SK-N-SH treated with all-trans-retinoic acid at 6 μM for 48 hours (cell line): Measurements from ENCODE around the gene OR2A25.
A peak's percentile ranks its signal among the peaks of the same experiment; 100 is the strongest.
"Not testable (repeated sequence)": the region's sequence is repeated elsewhere in the genome, so short reads cannot be mapped to it uniquely, and the experiment has no call there.

Source experiments
- ATAC-seq: fragments of 200-7000 bp; cut with Tn5 transposase; 3 replicates; pipeline ENCODE4 v1.9.1; 2020; ENCODE audit warnings: mild to moderate bottlenecking, moderate library complexity
- ARNTL ChIP-seq: fragments of 450-650 bp; formaldehyde crosslinking; IDR thresholded peaks from 2 replicates; pipeline ENCODE4 v1.5.0; 2020; ENCODE audit warnings: low read depth, mild to moderate bottlenecking, moderate library complexity, borderline replicate concordance
- CSDC2 ChIP-seq: fragments of 250-450 bp; sonication (Bioruptor Pico); IDR thresholded peaks from 2 replicates; pipeline ENCODE4 v1.5.0; 2020; ENCODE audit warnings: mild to moderate bottlenecking, moderate library complexity
- ESRRG ChIP-seq: fragments of 250-450 bp; sonication (Bioruptor Pico); IDR thresholded peaks from 2 replicates; pipeline ENCODE4 v1.6.1; 2021; ENCODE audit warnings: mild to moderate bottlenecking
- GLIS3 ChIP-seq: fragments of 250-450 bp; sonication (Bioruptor Pico); IDR thresholded peaks from 2 replicates; pipeline ENCODE4 v1.5.0; 2020; ENCODE audit warnings: mild to moderate bottlenecking, moderate library complexity
- ISL1 ChIP-seq: fragments of 250-450 bp; sonication (Bioruptor Pico); IDR thresholded peaks from 2 replicates; pipeline ENCODE4 v2.1.2; 2022; ENCODE audit warnings: mild to moderate bottlenecking, moderate library complexity
- OSR1 ChIP-seq: fragments of 250-450 bp; sonication (Bioruptor Pico); IDR thresholded peaks from 2 replicates; pipeline ENCODE4 v1.8.0; 2022; ENCODE audit warnings: moderate library complexity, mild to moderate bottlenecking, inconsistent platforms
- PPARA ChIP-seq: fragments of 250-450 bp; sonication (Bioruptor Pico); IDR thresholded peaks from 2 replicates; pipeline ENCODE4 v1.5.0; 2020; ENCODE audit warnings: mild to moderate bottlenecking, borderline replicate concordance
- SNAI2 ChIP-seq: fragments of 250-450 bp; sonication (Bioruptor Pico); IDR thresholded peaks from 2 replicates; pipeline ENCODE4 v1.5.0; 2020; ENCODE audit warnings: mild to moderate bottlenecking, moderate library complexity
- TCF4 ChIP-seq: fragments of 250-450 bp; sonication (Bioruptor Pico); IDR thresholded peaks from 2 replicates; pipeline ENCODE4 v1.8.0; 2021; ENCODE audit warnings: mild to moderate bottlenecking, moderate library complexity, borderline replicate concordance
- ZC3H10 ChIP-seq: fragments of 250-450 bp; sonication (Bioruptor Pico); IDR thresholded peaks from 2 replicates; pipeline ENCODE4 v1.5.1; 2021; ENCODE audit warnings: mild to moderate bottlenecking, moderate library complexity
- ZNF8 ChIP-seq: fragments of 450-650 bp; formaldehyde crosslinking; IDR thresholded peaks from 2 replicates; pipeline ENCODE4 v1.5.0; 2020; ENCODE audit warnings: mild to moderate bottlenecking, moderate library complexity
- TF ChIP-seq, protein P1 (sequence below): fragments of 250-450 bp; sonication (Bioruptor Pico); IDR thresholded peaks from 2 replicates; pipeline ENCODE4 v1.8.0; 2020; ENCODE audit warnings: mild to moderate bottlenecking, moderate library complexity, borderline replicate concordance
- TF ChIP-seq, protein P2 (sequence below): fragments of 250-450 bp; sonication (Bioruptor Pico); IDR thresholded peaks from 2 replicates; pipeline ENCODE4 v1.5.1; 2021; ENCODE audit warnings: mild to moderate bottlenecking, moderate library complexity
- TF ChIP-seq, protein P3 (sequence below): fragments of 250-450 bp; sonication (Bioruptor Pico); IDR thresholded peaks from 2 replicates; pipeline ENCODE4 v1.5.0; 2020; ENCODE audit warnings: mild to moderate bottlenecking, moderate library complexity
- TF ChIP-seq, protein P4 (sequence below): fragments of 250-450 bp; sonication (Bioruptor Pico); IDR thresholded peaks from 2 replicates; pipeline ENCODE4 v1.5.1; 2020; ENCODE audit warnings: low read depth, mild to moderate bottlenecking, moderate library complexity
- TF ChIP-seq, protein P5 (sequence below): fragments of 250-450 bp; sonication (Bioruptor Pico); IDR thresholded peaks from 2 replicates; pipeline ENCODE4 v1.8.0; 2021; ENCODE audit warnings: low read depth, mild to moderate bottlenecking, moderate library complexity, borderline replicate concordance

Gene OR2A25

DNA sequence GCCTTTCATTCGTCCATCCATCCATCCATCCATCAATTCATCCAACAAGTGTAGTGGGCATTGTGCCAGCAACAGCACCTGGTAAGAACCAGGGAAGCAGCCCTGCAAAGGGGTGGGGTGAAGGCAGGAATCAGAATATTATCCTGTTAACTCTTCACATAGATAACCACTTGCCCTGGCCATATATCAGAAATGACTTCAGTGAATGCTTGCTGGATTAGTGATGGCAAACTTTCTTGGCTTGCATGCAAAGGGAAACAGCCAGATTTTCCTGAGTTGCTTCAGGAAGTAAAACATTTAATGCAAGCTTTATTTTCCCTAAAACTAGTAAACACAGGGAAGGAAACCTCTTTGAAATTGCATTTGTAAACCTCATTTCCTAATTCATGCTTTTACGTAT, 20.1 kb upstream of the OR2A25 start:
- ATAC-seq = no peak
- no peak for TF ChIP-seq ZNF8 (CRISPR knock-in tag)
- TF ChIP-seq, protein P1, sequence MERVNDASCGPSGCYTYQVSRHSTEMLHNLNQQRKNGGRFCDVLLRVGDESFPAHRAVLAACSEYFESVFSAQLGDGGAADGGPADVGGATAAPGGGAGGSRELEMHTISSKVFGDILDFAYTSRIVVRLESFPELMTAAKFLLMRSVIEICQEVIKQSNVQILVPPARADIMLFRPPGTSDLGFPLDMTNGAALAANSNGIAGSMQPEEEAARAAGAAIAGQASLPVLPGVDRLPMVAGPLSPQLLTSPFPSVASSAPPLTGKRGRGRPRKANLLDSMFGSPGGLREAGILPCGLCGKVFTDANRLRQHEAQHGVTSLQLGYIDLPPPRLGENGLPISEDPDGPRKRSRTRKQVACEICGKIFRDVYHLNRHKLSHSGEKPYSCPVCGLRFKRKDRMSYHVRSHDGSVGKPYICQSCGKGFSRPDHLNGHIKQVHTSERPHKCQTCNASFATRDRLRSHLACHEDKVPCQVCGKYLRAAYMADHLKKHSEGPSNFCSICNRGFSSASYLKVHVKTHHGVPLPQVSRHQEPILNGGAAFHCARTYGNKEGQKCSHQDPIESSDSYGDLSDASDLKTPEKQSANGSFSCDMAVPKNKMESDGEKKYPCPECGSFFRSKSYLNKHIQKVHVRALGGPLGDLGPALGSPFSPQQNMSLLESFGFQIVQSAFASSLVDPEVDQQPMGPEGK (CRISPR knock-in tag) = no peak

DNA sequence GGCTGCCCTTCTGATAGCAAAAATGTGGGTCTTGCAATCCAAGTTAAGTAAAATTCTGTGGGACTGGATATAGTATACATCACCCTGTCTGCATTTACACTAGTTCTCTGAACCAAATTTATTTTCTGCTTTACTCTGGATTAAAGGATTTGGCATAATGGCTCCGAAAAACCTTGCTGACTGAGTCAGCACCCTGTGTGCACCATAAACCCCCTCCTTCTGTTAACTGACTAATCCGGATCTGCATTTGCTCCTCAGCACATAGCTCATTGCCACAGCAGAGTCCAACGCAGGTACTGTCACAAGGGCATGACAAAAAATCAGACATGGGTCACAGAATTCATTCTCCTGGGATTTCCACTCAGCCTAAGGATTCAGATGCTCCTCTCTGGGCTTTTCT, 19.5 kb upstream of the OR2A25 start:
- TF ChIP-seq, protein P2, sequence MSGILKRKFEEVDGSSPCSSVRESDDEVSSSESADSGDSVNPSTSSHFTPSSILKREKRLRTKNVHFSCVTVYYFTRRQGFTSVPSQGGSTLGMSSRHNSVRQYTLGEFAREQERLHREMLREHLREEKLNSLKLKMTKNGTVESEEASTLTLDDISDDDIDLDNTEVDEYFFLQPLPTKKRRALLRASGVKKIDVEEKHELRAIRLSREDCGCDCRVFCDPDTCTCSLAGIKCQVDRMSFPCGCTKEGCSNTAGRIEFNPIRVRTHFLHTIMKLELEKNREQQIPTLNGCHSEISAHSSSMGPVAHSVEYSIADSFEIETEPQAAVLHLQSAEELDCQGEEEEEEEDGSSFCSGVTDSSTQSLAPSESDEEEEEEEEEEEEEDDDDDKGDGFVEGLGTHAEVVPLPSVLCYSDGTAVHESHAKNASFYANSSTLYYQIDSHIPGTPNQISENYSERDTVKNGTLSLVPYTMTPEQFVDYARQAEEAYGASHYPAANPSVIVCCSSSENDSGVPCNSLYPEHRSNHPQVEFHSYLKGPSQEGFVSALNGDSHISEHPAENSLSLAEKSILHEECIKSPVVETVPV = no peak
- TF ChIP-seq CSDC2 (CRISPR knock-in tag) = no peak
- no peak for TF ChIP-seq TCF4 (CRISPR knock-in tag)
- TF ChIP-seq, protein P1 (CRISPR knock-in tag) = no peak
- ATAC-seq = 0 out of 3 replicates have a peak, but pooled peaks have one; percentile 30

DNA sequence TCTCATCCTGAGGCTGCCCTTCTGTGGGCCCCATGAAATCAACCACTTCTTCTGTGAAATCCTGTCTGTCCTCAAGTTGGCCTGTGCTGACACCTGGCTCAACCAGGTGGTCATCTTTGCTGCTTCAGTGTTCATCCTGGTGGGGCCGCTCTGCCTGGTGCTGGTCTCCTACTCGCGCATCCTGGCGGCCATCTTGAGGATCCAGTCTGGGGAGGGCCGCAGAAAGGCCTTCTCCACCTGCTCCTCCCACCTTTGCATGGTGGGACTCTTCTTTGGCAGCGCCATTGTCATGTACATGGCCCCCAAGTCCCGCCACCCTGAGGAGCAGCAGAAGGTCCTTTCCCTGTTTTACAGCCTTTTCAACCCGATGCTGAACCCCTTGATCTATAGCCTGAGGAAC, 18.7 kb upstream of the OR2A25 start:
- not testable (repeated sequence) for ATAC-seq

DNA sequence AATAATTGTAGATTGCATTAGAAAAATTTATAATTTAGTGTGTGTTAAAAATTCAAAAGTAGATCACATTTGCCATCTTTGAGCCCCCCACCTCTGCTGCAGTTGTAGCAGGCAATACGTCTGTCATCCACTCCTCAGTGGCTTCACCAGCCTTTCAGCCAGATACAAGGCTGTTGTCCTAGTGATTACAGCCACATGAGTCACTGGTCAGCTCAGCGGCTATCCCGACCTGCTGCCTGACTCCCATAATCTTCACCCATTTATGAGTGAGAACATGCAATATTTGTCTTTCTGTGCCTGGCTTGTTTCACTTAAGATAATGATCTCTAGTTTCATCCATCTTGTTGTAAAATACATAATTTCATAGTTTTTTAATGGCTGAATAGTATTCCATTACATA, 11.7 kb upstream of the OR2A25 start:
- peak; percentile 78 for ATAC-seq
- TF ChIP-seq GLIS3 (CRISPR knock-in tag) (no peak), ZC3H10 (CRISPR knock-in tag) (no peak), SNAI2 (CRISPR knock-in tag) (no peak), ESRRG (CRISPR knock-in tag) (no peak), OSR1 (no peak), TCF4 (CRISPR knock-in tag) (no peak)
- TF ChIP-seq, protein P3, sequence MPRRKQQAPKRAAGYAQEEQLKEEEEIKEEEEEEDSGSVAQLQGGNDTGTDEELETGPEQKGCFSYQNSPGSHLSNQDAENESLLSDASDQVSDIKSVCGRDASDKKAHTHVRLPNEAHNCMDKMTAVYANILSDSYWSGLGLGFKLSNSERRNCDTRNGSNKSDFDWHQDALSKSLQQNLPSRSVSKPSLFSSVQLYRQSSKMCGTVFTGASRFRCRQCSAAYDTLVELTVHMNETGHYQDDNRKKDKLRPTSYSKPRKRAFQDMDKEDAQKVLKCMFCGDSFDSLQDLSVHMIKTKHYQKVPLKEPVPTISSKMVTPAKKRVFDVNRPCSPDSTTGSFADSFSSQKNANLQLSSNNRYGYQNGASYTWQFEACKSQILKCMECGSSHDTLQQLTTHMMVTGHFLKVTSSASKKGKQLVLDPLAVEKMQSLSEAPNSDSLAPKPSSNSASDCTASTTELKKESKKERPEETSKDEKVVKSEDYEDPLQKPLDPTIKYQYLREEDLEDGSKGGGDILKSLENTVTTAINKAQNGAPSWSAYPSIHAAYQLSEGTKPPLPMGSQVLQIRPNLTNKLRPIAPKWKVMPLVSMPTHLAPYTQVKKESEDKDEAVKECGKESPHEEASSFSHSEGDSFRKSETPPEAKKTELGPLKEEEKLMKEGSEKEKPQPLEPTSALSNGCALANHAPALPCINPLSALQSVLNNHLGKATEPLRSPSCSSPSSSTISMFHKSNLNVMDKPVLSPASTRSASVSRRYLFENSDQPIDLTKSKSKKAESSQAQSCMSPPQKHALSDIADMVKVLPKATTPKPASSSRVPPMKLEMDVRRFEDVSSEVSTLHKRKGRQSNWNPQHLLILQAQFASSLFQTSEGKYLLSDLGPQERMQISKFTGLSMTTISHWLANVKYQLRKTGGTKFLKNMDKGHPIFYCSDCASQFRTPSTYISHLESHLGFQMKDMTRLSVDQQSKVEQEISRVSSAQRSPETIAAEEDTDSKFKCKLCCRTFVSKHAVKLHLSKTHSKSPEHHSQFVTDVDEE = no peak
- TF ChIP-seq, protein P4, sequence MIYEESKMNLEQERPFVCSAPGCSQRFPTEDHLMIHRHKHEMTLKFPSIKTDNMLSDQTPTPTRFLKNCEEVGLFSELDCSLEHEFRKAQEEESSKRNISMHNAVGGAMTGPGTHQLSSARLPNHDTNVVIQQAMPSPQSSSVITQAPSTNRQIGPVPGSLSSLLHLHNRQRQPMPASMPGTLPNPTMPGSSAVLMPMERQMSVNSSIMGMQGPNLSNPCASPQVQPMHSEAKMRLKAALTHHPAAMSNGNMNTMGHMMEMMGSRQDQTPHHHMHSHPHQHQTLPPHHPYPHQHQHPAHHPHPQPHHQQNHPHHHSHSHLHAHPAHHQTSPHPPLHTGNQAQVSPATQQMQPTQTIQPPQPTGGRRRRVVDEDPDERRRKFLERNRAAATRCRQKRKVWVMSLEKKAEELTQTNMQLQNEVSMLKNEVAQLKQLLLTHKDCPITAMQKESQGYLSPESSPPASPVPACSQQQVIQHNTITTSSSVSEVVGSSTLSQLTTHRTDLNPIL (CRISPR knock-in tag) = no peak

DNA sequence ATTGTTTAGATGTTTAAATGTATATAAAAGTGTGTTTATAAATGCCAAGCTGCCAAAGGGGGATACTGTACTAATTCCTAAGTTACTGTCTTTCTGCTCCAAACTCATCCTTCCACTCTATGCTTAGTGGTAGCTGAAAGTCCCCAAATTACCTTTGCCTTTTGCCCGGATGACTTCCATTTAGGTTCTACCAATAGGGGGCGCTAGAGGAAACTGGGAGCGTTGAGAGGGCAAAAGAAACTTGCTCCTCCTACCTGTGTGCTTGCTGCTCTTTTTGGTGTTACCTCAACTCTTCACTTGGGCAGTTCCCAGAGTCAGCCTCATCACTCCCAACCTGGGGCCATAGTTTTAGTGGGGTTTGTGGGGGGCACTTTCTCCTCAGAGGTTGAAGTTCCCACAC, 5.9 kb upstream of the OR2A25 start:
- ATAC-seq = no peak
- TF ChIP-seq ARNTL = no peak
- no peak for TF ChIP-seq ISL1 (CRISPR knock-in tag)
- no peak for TF ChIP-seq GLIS3 (CRISPR knock-in tag)
- TF ChIP-seq, protein P4 (CRISPR knock-in tag) = no peak
- TF ChIP-seq PPARA (CRISPR knock-in tag) = no peak
- TF ChIP-seq OSR1 = no peak
- TF ChIP-seq TCF4 (CRISPR knock-in tag) = no peak
- no peak for TF ChIP-seq ZC3H10 (CRISPR knock-in tag)
- TF ChIP-seq, protein P3 = no peak
- TF ChIP-seq, protein P5, sequence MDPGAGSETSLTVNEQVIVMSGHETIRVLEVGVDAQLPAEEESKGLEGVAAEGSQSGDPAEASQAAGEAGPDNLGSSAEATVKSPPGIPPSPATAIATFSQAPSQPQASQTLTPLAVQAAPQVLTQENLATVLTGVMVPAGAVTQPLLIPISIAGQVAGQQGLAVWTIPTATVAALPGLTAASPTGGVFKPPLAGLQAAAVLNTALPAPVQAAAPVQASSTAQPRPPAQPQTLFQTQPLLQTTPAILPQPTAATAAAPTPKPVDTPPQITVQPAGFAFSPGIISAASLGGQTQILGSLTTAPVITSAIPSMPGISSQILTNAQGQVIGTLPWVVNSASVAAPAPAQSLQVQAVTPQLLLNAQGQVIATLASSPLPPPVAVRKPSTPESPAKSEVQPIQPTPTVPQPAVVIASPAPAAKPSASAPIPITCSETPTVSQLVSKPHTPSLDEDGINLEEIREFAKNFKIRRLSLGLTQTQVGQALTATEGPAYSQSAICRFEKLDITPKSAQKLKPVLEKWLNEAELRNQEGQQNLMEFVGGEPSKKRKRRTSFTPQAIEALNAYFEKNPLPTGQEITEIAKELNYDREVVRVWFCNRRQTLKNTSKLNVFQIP (CRISPR knock-in tag) = no peak
